ENCODE measurements around the gene RERE.

DNA sequence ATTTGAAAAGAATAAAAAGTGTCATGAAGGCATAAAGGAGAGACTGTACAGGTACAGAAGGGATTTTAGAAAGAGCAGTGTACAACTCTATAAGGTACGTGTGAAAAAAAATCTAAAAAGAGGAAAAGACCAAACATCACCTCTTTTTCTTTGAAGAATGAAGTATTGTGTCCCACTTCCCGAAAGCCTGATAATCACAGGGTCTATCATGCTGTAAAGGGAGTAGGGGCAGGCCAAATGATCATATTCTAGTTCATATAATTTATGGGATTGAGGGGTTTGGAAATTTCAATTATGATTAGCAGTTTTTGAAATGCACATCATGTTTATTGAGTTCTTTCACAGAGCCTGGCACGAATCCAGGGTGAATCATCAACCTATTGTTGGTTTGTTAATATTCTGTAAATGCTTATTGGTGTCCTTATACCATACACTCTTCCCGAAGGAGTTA lies 910 bp upstream of the RERE start:
- no peak for TF ChIP-seq EZH2 (IDR thresholded peaks at IDR 0.05; ENCODE audit: borderline replicate concordance, low read depth, low read length, severe bottlenecking)
- no peak for TF ChIP-seq CTCF (IDR thresholded peaks at IDR 0.05; ENCODE audit: extremely low read depth in 1 of 2, insufficient read depth in 1 of 2, low read depth in 1 of 2, low read length in 2 of 2)
- no peak for TF ChIP-seq MYC (IDR thresholded peaks at IDR 0.05; ENCODE audit: low read depth, low read length)
